Activated naive CD4-positive, alpha-beta T cell treated with anti-CD3 and anti-CD28 coated beads, Interleukin-2, amount 50 U/mL, for 24 hours (primary cell): ENCODE measurements around the gene YKT6.

ENCODE experiments used
- H3K27ac Mint-ChIP-seq: one replicate; pipeline ENCODE4 v1.8.0; 2021; ENCODE audit warnings: mild to moderate bottlenecking, mixed read lengths
- H3K27me3 Mint-ChIP-seq: one replicate; pipeline ENCODE4 v1.8.0; 2021; ENCODE audit warnings: mixed read lengths
- H3K36me3 Mint-ChIP-seq: one replicate; pipeline ENCODE4 v1.8.0; 2021; ENCODE audit warnings: mixed read lengths
- H3K4me1 Mint-ChIP-seq: one replicate; pipeline ENCODE4 v1.8.0; 2021; ENCODE audit warnings: mixed read lengths
- H3K4me3 Mint-ChIP-seq: one replicate; pipeline ENCODE4 v1.8.0; 2021; ENCODE audit warnings: mild to moderate bottlenecking, mixed read lengths
- H3K9me3 Mint-ChIP-seq: one replicate; pipeline ENCODE4 v1.8.0; 2021; ENCODE audit warnings: mixed read lengths

The YKT6 gene

DNA sequence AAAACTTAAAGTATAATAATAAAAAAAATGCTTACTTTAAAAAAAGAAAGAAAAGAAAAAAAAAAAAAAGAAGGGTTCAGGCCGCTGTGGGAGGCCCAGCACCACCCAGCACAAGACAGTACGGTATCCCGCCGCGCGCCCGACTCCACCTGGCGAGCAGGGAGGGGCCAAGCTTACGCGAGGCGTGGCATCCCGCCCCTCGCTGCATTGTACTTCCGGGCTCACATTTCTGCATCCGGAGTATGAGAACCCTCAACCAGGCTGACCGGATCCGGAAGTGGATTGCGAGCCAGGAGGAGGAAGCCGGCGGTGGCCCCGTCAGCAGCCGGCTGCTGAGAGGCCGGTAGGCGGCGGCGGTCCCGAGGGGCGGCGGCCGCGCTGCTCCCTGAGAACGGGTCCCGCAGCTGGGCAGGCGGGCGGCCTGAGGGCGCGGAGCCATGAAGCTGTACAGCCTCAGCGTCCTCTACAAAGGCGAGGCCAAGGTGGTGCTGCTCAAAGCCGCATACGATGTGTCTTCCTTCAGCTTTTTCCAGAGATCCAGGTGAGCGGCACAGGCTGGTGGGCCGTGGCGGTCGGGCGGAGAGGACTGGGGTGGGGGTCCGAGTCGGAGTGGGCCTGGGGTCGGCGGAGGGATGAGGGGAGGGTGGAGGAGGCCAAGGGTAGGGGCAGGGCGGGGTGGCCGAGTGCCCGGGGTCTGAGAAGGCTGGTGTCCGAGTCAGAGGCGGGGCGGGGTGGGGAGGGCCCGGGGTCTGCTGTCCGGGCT lies at the start of gene YKT6:
TSS of gene YKT6 (plus strand) at position 280 of the 763 bp plus-strand sequence. CDS start at position 438, 158 bp downstream.
- Mint-ChIP-seq H3K4me3 (peak within 1 kb of the TSS; percentile 87), H3K27me3 (peaks cover 2% of the 10 kb centered on the region), H3K9me3 (no peaks in the 10 kb centered on the region), H3K36me3 (peaks cover 6% of the 10 kb centered on the region), H3K4me1 (peaks cover 36% of the 10 kb centered on the region), H3K27ac (peak within 1 kb of the TSS; percentile 4)

DNA sequence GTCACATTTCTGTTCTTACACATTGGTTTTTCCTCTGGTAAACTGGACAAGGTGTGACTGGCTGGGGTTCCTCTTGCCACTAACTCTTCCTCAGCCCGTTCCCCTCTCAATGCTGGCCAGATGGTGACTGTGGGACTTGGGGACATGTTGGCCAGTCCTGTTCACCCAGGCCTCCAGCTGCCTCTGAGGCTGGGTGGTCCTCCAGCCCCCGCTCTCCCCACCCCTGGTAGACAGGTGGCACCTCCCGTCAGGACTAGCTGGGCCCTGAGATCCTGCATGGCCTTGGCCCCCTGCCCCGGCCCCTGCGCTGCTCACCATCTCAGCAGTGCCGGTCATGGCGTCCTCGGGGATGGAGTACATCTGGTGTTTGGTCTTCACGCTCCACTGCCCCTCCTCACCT lies 48.8 kb upstream of the YKT6 start:
- H3K4me3 Mint-ChIP-seq = no peak overlapping the region
- no peaks in the 10 kb centered on the region for H3K4me1 Mint-ChIP-seq
- H3K36me3 Mint-ChIP-seq = no peaks in the 10 kb centered on the region
- H3K27me3 Mint-ChIP-seq = no peaks in the 10 kb centered on the region
- no peaks in the 10 kb centered on the region for H3K9me3 Mint-ChIP-seq
- no peak overlapping the region for H3K27ac Mint-ChIP-seq

DNA sequence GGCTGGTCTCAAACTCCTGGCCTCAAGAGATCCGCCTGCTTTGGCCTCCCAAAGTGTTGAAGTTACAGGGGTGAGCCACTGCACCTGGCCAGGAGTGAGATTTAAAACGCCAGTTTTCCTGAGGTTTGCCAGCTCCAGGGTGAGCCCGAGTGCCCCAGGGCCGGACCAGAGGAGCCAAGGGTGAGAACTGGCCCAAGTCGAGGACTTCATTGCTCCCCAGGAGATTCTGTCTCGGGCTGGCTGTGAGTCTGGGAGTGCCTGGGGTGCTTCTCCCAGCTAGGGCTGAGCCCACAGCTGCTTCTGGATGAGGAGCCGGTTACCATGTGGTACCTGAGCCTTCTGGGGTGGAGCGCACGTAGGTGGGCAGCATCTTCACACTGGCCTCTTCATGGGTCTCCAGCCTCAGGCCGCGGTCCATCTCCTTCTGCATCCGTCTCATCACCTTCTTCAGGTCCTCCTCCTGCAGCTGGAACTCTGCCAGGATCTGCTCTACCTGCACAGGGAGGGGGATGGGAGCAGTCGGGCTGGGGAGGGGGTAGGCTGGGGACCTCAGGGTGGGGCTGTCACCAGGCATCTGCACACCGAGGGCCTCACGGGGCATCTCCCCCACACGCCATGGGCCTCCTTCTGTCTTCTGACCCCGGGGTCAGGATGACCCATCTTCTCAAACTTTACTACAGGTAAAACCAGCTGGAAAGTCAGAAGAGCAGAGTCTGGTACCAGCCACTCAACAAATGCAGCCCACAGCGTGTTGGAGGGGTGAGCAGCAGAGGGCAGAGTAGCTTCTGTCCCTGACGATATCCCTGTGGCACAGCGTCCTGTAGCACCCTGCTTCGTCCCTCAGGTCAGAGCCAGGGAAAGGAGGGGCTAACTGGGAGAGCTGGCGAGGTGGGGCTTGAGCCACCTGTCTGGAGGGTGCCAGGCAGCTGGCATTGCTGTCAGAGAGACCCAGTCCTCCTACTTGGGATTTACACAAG lies 47.5 kb upstream of the YKT6 start:
- Mint-ChIP-seq H3K27ac (no peak overlapping the region), H3K9me3 (no peaks in the 10 kb centered on the region), H3K4me1 (no peaks in the 10 kb centered on the region), H3K4me3 (no peak overlapping the region), H3K36me3 (no peaks in the 10 kb centered on the region), H3K27me3 (no peaks in the 10 kb centered on the region)

DNA sequence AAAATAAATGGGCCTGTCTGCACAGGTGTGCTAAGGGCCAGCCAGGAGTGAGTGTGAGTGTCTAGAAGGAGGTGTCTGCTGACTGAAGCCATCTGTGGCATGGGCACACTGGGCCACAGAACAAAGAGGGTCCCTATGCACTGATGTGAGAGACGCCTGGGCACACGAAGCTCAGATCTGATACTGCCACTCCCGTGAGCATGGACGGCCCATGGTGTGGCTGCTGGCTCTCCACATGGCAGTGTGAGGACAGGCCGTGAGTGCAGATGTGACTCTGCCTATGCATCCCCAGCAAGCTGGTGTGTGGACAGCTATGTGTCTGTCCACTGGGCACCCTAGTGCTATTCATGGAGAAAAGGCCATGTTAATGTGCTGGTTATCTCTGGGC lies 46.8 kb upstream of the YKT6 start:
- H3K27me3 Mint-ChIP-seq = no peaks in the 10 kb centered on the region
- no peak overlapping the region for H3K4me3 Mint-ChIP-seq
- no peak overlapping the region for H3K27ac Mint-ChIP-seq
- no peaks in the 10 kb centered on the region for H3K4me1 Mint-ChIP-seq
- H3K36me3 Mint-ChIP-seq = no peaks in the 10 kb centered on the region
- H3K9me3 Mint-ChIP-seq = no peaks in the 10 kb centered on the region

DNA sequence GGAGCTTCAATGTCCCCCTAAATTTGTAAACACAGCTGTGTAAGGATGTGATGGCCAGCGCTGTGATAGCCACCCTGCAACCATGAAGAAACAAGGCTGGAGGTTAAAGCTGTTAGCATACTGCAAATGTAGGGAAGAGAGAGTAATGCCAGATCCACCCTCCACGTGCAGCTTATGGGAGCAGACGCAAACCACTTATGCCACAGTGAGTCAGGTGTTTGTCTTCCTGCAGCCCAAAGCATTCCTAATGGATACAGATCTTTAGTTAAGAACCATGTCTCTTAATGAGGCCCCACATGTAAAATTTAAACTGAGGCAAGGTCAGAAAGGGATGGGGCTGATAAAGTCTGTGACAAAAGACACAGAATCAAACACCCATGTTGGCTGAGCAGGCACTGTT lies 46.1 kb upstream of the YKT6 start:
- Mint-ChIP-seq H3K9me3 (no peaks in the 10 kb centered on the region), H3K4me1 (no peaks in the 10 kb centered on the region), H3K36me3 (no peaks in the 10 kb centered on the region), H3K27me3 (no peaks in the 10 kb centered on the region), H3K27ac (no peak overlapping the region), H3K4me3 (no peak overlapping the region)

DNA sequence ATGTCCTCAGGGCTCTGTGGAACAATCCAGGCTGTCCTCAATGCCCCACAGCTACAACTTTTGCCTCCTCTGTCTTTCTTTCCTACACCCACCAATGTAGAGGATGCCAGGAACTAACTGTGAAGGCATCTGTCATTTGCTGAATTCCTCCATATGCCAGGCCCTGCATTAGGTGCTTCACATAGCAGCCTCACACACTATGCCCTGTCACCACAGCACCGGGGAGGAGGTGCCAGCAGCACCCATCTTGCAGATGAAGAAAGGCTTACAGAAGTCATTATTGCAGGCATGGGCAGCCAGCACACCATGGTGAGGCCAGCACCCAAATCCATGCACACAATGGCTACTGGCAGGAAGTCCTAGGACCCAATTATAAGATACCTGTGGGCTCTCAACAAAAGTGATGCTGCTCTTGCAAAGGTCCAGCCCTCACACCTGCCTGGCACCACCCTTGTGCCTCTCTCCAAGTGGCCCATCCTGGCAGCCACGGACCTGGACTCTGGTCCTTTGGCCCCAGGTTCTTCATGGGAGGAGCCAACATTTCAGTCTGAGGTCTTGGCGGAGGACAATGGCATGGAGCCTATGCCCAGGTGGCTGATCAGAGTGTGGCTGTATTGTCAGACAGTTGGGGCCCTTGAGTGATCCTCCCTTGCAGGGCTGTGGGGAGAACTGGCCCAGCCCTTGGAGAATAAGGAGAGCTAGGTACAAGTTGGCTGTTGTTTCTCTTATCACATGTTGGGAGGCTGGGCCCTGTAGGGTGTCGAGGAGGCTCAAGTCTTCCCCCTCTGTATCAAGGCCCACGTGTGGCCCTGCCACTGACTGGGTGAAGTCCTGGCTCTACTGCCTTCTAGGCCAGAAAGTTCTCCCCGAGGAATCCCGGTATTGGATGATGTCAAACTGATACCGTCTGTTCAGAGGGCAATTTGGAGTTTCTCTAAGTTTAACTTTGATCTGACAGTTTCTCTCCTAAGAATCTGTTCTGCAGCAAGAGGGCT lies 45.3 kb upstream of the YKT6 start:
- Mint-ChIP-seq H3K4me3 (no peak overlapping the region), H3K27ac (no peak overlapping the region), H3K36me3 (no peaks in the 10 kb centered on the region), H3K9me3 (no peaks in the 10 kb centered on the region), H3K4me1 (no peaks in the 10 kb centered on the region), H3K27me3 (no peaks in the 10 kb centered on the region)

DNA sequence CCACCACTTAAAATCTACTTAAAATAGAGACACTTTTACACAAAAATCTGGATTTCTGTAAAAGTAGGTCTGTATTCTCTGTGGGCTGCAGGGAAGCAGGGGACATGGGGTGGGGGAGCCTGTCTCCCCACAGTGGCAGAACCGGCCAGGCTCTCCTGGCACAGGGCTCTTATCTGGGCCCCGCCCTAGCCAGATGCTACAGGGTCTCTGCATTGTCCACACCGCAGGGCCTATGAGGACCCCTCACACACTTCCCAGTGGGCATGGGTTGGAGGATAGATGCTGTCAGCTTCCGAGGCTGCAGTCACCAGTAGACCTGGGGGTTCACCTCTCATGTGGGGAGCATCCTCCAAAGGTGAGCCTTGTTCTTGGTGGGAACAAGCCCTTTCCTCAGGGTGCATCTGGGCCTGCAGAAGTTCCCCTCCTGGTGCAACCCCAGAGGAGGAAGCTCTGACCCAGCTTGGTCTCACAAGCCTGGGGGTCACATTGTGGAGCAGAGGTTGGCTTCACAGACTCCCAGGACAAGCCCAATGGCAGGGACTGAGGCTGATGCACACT lies 44.2 kb upstream of the YKT6 start:
- H3K27ac Mint-ChIP-seq = no peak overlapping the region
- H3K9me3 Mint-ChIP-seq = no peaks in the 10 kb centered on the region
- no peak overlapping the region for H3K4me3 Mint-ChIP-seq
- no peaks in the 10 kb centered on the region for H3K36me3 Mint-ChIP-seq
- H3K27me3 Mint-ChIP-seq = no peaks in the 10 kb centered on the region
- no peaks in the 10 kb centered on the region for H3K4me1 Mint-ChIP-seq

DNA sequence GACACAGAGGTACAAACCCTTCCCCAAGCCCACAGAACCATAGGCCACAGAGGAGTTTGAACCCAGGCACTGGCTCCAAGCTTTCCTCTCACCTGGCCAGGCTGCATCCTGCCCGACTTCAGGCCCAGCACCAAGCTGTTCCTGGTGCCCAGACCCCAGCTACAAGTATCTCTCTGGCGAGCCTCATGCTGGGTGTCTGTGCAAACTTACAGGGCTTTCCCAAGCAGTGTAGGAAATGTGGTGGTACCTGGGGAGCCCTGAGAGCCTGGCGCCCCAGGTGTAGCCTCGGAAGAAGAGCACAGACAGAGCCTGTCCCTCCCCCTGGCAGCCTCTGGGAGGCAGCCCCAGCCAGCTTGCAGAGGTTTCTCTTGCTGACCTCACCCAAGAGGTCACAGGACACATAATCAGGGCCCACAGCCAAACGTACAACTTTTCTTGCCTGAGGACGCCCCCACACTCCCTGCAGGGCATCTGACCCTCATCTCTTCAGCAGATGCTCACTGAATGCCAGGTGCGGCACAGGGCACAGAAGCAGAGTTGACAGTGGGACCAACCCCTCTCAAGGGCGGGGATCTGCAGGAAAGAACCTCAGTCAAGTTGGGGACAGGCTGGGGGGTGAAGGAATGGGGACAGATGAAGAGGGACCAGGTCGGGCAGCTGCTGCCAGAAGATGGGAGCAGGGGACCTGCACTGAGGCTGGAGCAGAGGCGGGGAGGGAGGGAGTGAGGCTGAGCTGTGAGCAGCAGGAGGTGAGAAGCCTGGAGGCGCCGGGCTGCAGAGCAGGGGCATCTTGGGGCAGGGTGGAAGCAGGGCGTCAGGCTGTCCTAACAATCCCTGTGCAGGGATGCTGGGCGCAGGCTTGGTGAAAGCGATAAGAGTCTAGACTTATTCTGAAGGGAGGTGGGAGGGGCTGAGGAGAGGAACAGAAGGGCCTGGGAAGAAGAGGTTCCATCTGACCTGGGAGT lies 43.4 kb upstream of the YKT6 start:
- H3K36me3 Mint-ChIP-seq = no peaks in the 10 kb centered on the region
- H3K27ac Mint-ChIP-seq = no peak overlapping the region
- no peaks in the 10 kb centered on the region for H3K4me1 Mint-ChIP-seq
- no peaks in the 10 kb centered on the region for H3K27me3 Mint-ChIP-seq
- H3K9me3 Mint-ChIP-seq = no peaks in the 10 kb centered on the region
- no peak overlapping the region for H3K4me3 Mint-ChIP-seq

DNA sequence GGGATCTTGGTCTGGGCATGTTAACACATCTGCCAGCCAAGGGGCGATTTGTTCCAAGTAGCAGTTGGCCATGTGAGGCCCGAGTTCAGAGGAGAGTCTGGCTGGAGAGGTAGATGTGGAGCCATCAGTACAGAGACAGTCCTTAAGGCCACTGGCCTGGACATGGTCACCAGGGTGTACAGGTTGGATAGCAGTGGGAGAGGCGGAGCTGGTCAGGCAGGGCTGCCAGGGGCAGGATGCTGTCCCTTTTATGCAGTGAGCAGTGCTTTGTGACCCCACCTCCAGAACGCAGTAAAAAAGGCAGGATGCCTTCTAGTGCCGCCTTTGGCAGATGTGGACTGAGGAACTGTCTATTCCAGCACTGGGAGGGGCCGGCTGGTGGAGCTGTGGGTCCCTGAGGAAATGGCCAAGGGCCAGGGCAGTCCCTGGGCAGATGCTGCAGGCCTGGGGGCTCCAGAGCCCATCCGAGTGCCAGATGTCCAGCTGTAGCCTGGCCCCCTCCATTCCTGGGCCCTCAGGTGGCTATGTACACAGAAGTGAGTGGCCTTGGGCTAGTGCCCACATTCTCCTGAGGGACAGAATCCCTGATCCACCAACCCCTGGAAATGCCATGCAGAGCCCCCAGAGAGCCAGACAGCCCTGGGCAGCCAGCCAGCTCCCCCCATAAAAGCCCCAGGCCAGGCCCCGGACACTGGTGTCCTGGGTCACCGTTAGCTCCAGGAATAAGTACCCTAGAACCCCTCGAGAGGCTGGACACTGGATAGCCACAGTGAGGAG lies 42.5 kb upstream of the YKT6 start:
- H3K9me3 Mint-ChIP-seq = no peaks in the 10 kb centered on the region

DNA sequence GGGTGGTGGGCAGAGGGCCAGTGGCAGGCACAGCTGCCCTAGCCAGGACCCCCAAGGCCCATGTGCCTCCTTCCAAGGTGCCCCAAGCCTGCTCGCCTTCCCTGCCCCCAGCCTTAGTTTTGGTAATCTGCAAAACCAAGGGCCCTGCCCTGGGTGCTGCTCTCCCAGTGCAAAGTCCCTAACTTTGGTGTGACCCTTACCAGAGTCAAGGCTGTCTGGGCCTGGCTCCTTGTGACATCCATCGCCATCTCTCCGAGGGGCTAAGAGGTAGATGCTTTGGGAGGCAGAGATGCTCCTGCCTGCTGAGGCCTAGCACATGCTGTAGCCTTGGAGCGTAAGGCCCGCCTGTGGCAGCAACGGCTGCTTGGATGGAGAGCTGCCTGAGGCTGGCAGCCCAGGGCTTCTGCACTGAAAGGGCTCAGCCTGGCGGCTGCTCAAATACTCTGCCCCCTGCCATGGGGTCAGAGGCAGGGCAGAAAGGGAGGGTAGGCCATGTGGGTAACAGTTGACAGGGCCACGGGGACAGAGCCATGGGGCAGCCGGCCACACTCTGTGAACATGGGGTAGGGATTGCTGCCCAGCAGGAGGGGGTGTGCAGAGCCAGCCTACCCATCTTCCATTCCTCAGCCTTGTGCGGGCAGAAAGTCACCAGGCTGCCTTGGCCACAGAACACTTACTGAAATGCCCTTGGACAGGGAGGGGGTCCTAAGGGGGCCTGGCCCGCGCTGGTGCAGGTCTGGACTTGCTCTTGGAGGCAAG lies 41.7 kb upstream of the YKT6 start:
- Mint-ChIP-seq H3K4me3 (no peak overlapping the region), H3K4me1 (no peaks in the 10 kb centered on the region), H3K27ac (no peak overlapping the region), H3K27me3 (no peaks in the 10 kb centered on the region), H3K9me3 (no peaks in the 10 kb centered on the region), H3K36me3 (no peaks in the 10 kb centered on the region)

More for the DNA sequence above, 42.5 kb upstream of the YKT6 start:
- Mint-ChIP-seq H3K27me3 (no peaks in the 10 kb centered on the region), H3K36me3 (no peaks in the 10 kb centered on the region), H3K27ac (no peak overlapping the region), H3K4me1 (no peaks in the 10 kb centered on the region), H3K4me3 (no peak overlapping the region)

DNA sequence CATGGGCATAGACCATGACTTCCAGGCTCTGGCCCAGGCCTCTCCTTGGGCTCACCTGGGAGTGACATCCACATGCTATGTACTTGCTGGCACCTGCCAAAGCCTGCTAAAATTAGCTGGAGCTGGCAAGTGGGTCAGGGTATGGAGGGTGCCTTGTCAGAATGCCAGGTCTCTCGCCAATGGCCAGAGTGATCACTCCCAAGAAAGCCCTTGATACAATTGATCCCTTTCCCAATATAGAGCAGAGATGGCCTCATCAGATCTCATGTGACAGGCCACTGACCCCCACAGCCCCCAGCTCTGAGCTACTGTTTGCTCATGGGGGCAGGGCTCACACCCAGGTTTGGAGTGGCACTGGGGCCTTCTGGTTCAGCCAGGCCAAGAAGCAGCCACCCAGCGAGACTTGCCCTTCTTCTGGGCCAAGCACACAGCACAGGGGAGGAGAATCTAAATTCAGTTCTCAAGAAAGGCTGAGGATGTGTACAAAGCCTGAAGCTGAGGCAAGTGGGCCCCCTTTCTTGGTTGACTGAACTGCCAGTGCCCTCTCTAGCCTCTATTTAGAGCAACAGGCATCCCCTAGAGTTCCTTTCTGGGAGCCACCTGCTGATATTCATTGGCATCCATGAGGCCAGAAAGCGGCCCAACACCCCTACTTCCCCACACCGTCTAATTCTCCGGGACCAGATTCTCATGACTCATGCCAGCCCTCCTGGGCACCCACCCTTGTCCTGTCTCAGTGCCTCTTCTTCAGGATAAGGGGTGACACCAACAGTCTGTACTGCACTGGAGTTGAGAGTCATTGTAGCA lies 40.8 kb upstream of the YKT6 start:
- peaks cover 1% of the 10 kb centered on the region for H3K36me3 Mint-ChIP-seq
- no peak overlapping the region for H3K27ac Mint-ChIP-seq
- H3K4me1 Mint-ChIP-seq = no peaks in the 10 kb centered on the region
- H3K27me3 Mint-ChIP-seq = no peaks in the 10 kb centered on the region
- H3K9me3 Mint-ChIP-seq = peaks cover 6% of the 10 kb centered on the region
- H3K4me3 Mint-ChIP-seq = no peak overlapping the region

DNA sequence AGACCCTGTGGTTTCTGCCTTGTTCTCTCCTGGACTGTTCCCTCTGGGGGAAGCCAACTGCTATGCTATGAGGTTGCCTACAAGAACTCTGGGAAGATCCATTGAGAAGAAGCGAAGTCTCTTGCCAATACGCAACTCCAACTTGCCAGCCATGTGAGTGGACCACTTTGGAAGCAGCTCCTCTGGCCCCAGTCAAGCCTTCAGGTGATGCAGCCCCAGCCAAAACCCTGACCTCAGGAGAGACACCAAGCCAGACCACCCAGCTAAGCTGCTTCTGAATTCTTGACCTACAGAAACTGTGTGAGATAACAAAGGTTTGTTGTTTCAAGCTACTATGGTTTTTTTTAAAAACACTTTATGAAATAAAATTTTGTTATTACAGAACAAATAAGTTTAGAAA lies 39.4 kb upstream of the YKT6 start:
- Mint-ChIP-seq H3K4me3 (no peak overlapping the region), H3K36me3 (peaks cover 1% of the 10 kb centered on the region)

More for the DNA sequence above, 39.4 kb upstream of the YKT6 start:
- Mint-ChIP-seq H3K27me3 (no peaks in the 10 kb centered on the region), H3K9me3 (peaks cover 6% of the 10 kb centered on the region), H3K4me1 (no peaks in the 10 kb centered on the region), H3K27ac (no peak overlapping the region)
